ENCODE results near the gene CRIP2. TPM values are rescaled to one million over a fixed set of nuclear protein-coding genes. Genes with fewer than 3 reads are reported as not detected.

The CRIP2 gene
- total and polyA plus RNA-seq, 9 of the 15 experiments (the other 6 are each of a cell fraction or from before 2014, with no cell fraction given), result 0.18 to 2.0 (median 0.69) TPM; not detected in 1

DNA sequence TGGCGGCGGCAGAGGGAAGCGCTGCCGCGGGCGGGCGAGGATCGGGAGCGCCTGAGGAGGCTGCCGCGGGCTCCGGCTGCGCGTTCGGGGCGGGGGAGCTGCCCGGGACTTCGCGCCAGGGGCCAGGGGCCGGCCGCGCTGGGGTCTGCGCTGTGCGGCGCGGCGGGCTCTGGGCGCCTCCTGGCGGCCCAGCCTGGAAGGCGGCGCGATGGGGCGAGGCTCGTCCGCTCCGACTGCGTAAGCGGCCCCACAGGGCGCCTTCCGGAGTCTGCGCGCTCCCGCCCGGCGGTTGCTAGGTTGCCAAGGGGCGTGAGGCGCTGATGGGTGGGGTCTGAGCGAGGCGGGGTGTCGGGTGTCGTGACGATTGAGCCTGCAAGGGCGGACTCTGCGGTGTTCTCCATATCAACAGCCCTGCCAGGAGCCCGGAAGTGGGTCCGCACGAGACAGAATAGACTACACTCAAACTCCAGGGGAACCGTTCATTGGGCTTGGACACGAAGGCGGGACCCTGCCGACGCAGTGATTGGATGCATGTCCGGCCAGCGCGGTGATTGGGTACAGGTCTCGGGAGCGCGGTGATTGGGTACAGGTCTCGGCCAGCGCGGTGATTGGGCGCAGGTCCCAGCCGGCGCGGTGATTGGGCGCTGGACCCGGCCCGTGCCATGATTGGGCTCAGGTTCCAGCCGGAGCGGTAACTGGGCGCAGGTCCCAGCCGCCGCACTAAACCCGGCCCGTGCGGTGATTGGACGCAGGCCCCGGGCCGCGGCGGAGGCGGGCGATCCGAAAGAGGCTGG lies 16.1 kb downstream of the CRIP2 start, which contains the start of gene TEDC1 (continued):
- TF ChIP-seq NONO (IDR thresholded peaks at IDR 0.05; ENCODE audit: low read depth in 2 of 2, low read length in 1 of 2) (peak; percentile 49 to 91; a peak in 3 of 4 replicates), TAF7 (tag; IDR thresholded peaks at IDR 0.05) (no peak), TAL1 (IDR thresholded peaks at IDR 0.05) (no peak), NRF1 (conservative IDR thresholded peaks at IDR 0.05 in 1 of 2, IDR thresholded peaks at IDR 0.05 in 1 of 2) (peak; percentile 92 to 93), POLR2AphosphoS2 (IDR thresholded peaks at IDR 0.05; ENCODE audit: low read length) (no peak), ARID2 (IDR thresholded peaks at IDR 0.05) (no peak), ZNF12 (CRISPR knock-in tag; IDR thresholded peaks at IDR 0.05) (no peak), KAT7 (CRISPR knock-in tag; IDR thresholded peaks at IDR 0.05; ENCODE audit: borderline replicate concordance) (no peak), ZNF696 (CRISPR knock-in tag; conservative IDR thresholded peaks at IDR 0.05) (no peak), NCOA1 (IDR thresholded peaks at IDR 0.05; ENCODE audit: low read depth) (peak; percentile 96), NBN (IDR thresholded peaks at IDR 0.05; ENCODE audit: low read depth) (no peak), ZNF551 (CRISPR knock-in tag; IDR thresholded peaks at IDR 0.05) (no peak)
- TF ChIP-seq, protein P1, sequence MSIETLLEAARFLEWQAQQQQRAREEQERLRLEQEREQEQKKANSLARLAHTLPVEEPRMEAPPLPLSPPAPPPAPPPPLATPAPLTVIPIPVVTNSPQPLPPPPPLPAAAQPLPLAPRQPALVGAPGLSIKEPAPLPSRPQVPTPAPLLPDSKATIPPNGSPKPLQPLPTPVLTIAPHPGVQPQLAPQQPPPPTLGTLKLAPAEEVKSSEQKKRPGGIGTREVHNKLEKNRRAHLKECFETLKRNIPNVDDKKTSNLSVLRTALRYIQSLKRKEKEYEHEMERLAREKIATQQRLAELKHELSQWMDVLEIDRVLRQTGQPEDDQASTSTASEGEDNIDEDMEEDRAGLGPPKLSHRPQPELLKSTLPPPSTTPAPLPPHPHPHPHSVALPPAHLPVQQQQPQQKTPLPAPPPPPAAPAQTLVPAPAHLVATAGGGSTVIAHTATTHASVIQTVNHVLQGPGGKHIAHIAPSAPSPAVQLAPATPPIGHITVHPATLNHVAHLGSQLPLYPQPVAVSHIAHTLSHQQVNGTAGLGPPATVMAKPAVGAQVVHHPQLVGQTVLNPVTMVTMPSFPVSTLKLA (conservative IDR thresholded peaks at IDR 0.05), result peak; percentile 75 to 79
- TF ChIP-seq, protein P2, sequence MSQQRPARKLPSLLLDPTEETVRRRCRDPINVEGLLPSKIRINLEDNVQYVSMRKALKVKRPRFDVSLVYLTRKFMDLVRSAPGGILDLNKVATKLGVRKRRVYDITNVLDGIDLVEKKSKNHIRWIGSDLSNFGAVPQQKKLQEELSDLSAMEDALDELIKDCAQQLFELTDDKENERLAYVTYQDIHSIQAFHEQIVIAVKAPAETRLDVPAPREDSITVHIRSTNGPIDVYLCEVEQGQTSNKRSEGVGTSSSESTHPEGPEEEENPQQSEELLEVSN (IDR thresholded peaks at IDR 0.05; ENCODE audit: borderline replicate concordance in 1 of 2, extremely low read depth in 1 of 2, insufficient read depth in 1 of 2, insufficient read length in 1 of 2, low read depth in 1 of 2, low read length in 1 of 2, poor library complexity in 1 of 2, severe bottlenecking in 1 of 2), result peak; percentile 55 to 83
- TF ChIP-seq, protein P3, sequence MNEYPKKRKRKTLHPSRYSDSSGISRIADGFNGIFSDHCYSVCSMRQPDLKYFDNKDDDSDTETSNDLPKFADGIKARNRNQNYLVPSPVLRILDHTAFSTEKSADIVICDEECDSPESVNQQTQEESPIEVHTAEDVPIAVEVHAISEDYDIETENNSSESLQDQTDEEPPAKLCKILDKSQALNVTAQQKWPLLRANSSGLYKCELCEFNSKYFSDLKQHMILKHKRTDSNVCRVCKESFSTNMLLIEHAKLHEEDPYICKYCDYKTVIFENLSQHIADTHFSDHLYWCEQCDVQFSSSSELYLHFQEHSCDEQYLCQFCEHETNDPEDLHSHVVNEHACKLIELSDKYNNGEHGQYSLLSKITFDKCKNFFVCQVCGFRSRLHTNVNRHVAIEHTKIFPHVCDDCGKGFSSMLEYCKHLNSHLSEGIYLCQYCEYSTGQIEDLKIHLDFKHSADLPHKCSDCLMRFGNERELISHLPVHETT (CRISPR knock-in tag; conservative IDR thresholded peaks at IDR 0.05 in 1 of 2, IDR thresholded peaks at IDR 0.05 in 1 of 2), result peak in 1 of 2 experiments; percentile 93; a peak in 2 of 4 replicates
- TF ChIP-seq, protein P4, sequence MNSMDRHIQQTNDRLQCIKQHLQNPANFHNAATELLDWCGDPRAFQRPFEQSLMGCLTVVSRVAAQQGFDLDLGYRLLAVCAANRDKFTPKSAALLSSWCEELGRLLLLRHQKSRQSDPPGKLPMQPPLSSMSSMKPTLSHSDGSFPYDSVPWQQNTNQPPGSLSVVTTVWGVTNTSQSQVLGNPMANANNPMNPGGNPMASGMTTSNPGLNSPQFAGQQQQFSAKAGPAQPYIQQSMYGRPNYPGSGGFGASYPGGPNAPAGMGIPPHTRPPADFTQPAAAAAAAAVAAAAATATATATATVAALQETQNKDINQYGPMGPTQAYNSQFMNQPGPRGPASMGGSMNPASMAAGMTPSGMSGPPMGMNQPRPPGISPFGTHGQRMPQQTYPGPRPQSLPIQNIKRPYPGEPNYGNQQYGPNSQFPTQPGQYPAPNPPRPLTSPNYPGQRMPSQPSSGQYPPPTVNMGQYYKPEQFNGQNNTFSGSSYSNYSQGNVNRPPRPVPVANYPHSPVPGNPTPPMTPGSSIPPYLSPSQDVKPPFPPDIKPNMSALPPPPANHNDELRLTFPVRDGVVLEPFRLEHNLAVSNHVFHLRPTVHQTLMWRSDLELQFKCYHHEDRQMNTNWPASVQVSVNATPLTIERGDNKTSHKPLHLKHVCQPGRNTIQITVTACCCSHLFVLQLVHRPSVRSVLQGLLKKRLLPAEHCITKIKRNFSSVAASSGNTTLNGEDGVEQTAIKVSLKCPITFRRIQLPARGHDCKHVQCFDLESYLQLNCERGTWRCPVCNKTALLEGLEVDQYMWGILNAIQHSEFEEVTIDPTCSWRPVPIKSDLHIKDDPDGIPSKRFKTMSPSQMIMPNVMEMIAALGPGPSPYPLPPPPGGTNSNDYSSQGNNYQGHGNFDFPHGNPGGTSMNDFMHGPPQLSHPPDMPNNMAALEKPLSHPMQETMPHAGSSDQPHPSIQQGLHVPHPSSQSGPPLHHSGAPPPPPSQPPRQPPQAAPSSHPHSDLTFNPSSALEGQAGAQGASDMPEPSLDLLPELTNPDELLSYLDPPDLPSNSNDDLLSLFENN (IDR thresholded peaks at IDR 0.05; ENCODE audit: low read depth in 2 of 2, low read length in 2 of 2), result no peak
- TF ChIP-seq, protein P5, sequence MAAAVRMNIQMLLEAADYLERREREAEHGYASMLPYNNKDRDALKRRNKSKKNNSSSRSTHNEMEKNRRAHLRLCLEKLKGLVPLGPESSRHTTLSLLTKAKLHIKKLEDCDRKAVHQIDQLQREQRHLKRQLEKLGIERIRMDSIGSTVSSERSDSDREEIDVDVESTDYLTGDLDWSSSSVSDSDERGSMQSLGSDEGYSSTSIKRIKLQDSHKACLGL (CRISPR knock-in tag; IDR thresholded peaks at IDR 0.05; ENCODE audit: borderline replicate concordance, poor library complexity, severe bottlenecking), result no peak
